Measurements from ENCODE around the gene AVEN.

AVEN gene

DNA sequence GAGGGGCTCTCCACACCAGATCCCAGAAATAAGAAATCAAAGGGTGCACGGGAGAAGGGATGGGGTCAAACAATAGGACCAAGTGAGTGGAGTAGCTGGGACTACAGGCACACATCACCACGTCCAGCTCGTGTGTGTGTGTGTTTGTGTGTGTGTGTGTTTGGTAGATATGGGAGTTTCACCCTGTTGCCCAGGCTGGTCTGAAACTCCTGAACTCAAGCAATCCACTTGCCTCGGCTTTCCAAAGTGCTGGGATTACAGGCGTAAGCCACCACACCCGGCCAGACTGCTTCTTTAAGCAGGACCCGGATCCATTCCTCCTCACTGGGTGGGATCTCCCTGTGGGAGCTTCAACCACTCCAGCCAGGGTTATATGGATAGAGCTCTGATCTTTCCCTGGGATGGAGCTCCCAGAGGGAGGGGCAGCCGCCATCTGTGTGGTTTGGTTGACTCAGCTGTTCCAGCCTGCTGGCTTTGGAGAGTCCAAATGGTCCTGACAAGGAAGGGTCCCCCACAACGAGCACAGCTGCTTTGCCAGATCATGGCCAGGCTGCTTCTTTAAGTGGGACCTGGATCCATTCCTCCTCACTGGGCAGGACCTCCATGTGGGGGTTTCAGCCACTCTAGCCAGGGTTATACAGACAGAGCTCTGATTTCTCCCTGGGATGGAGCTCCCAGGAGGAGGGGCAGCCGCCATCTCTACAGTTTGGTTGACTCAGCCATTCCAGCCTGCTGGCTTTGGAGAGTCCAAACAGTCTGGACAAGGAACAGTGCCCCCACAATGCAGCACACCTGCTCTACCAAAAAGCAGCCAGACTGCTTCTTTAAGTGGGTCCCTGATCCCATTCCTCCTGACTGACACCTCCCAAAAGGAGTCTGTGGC, 9.1 kb upstream of the AVEN start:
- no peak overlapping the region for H3K27ac Mint-ChIP-seq
- peaks cover 5% of the 10 kb centered on the region for H3K4me1 Mint-ChIP-seq
- H3K9me3 Mint-ChIP-seq: peaks cover 35% of the 10 kb centered on the region
- H3K36me3 Mint-ChIP-seq (ENCODE audit: low read depth): peaks cover 16% of the 10 kb centered on the region
- TF ChIP-seq, protein P1, sequence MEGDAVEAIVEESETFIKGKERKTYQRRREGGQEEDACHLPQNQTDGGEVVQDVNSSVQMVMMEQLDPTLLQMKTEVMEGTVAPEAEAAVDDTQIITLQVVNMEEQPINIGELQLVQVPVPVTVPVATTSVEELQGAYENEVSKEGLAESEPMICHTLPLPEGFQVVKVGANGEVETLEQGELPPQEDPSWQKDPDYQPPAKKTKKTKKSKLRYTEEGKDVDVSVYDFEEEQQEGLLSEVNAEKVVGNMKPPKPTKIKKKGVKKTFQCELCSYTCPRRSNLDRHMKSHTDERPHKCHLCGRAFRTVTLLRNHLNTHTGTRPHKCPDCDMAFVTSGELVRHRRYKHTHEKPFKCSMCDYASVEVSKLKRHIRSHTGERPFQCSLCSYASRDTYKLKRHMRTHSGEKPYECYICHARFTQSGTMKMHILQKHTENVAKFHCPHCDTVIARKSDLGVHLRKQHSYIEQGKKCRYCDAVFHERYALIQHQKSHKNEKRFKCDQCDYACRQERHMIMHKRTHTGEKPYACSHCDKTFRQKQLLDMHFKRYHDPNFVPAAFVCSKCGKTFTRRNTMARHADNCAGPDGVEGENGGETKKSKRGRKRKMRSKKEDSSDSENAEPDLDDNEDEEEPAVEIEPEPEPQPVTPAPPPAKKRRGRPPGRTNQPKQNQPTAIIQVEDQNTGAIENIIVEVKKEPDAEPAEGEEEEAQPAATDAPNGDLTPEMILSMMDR (IDR thresholded peaks at IDR 0.05; ENCODE audit: unreplicated experiment in 3 of 3): no peak
- peaks cover 7% of the 10 kb centered on the region for H3K27me3 Mint-ChIP-seq (ENCODE audit: low read depth)
- no peak overlapping the region for H3K4me3 Mint-ChIP-seq

DNA sequence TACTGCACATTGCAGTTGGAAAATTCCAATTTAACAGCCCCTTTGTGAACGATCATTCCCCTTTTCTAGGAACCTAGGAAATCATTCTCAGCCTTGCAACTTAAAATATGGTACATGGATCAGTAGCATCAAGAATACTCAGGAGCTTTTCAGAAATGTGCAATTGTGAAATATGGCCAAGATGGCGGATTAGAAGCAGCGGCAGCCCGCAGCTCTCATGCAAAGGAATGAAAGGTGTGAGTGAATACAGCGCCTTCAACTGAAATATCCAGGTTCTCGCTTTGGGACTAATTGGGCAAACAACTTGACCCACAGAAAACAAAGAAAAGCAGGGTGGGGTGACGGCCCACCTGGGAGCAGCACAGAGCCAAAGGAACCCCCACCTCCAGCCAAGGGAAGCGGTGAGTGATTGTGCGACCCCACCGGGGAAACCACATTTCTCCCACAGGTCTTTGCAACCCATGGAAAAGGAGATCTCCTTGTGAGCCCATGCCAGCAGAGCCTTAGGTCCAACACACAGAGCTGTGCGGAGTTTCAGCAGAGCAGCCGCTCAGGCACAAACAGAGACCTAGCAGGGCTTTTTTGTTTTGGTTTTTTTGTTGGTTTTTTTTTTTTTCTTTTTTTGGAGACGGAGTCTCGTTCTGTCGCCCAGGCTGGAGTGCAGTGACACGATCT, 7.6 kb upstream of the AVEN start:
- Mint-ChIP-seq H3K4me1 (peaks cover 5% of the 10 kb centered on the region), H3K4me3 (no peak overlapping the region), H3K27ac (no peak overlapping the region), H3K27me3 (ENCODE audit: low read depth) (peaks cover 7% of the 10 kb centered on the region), H3K36me3 (ENCODE audit: low read depth) (peaks cover 16% of the 10 kb centered on the region), H3K9me3 (peaks cover 26% of the 10 kb centered on the region)
- TF ChIP-seq, protein P1 (IDR thresholded peaks at IDR 0.05; ENCODE audit: unreplicated experiment in 3 of 3): no peak

DNA sequence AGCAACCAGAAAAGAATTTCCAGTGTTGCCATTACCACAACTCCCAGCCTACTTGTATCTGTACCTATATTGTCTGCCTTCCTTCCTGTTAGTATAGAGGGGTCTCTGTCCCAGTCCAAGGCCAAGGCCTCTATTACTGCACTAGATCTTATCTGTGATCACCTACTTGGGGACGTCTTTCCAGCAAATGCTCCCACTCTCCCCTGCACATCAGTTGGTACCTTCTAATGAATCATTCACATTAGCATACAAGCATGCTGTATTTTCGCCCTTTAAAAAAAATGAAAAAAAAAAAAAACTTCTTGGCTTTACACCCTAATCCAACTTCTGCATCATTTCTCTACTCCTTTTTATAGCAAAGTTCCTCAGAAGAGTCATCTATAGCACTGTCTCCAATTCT, 4.8 kb upstream of the AVEN start:
- Mint-ChIP-seq H3K4me3 (peak overlapping the region in 1 of 3 experiments; percentile 7), H3K36me3 (ENCODE audit: low read depth) (no peaks in the 10 kb centered on the region), H3K27ac (no peak overlapping the region), H3K27me3 (ENCODE audit: low read depth) (peaks cover 7% of the 10 kb centered on the region), H3K4me1 (peaks cover 16% of the 10 kb centered on the region), H3K9me3 (peaks cover 2% of the 10 kb centered on the region)
- TF ChIP-seq, protein P1 (IDR thresholded peaks at IDR 0.05; ENCODE audit: unreplicated experiment in 3 of 3): no peak

DNA sequence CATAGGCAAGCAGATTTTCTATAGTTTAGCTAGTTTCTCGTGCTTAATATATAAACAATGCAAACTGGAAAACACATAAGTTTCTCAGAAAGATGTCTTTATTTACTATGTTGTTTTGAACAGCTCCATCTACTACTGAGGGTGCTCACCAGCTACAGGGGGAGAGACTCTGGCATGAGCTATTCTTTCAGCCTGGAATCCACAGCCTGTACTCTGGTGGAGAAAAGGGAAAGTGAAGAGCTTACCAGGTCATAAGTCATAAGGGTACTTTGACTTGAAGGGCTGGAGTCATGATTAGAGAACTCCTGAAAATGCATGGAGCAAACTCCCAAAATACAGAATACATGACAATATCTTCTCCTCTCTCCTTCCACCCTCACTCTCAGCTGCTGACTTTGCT, 4.4 kb upstream of the AVEN start:
- Mint-ChIP-seq H3K4me1 (peaks cover 16% of the 10 kb centered on the region), H3K27me3 (ENCODE audit: low read depth) (peaks cover 7% of the 10 kb centered on the region), H3K9me3 (no peaks in the 10 kb centered on the region), H3K4me3 (peak overlapping the region in 1 of 3 experiments; percentile 7), H3K27ac (peak overlapping the region in 1 of 3 experiments; percentile 37), H3K36me3 (ENCODE audit: low read depth) (no peaks in the 10 kb centered on the region)
- TF ChIP-seq, protein P1 (IDR thresholded peaks at IDR 0.05; ENCODE audit: unreplicated experiment in 3 of 3): no peak

DNA sequence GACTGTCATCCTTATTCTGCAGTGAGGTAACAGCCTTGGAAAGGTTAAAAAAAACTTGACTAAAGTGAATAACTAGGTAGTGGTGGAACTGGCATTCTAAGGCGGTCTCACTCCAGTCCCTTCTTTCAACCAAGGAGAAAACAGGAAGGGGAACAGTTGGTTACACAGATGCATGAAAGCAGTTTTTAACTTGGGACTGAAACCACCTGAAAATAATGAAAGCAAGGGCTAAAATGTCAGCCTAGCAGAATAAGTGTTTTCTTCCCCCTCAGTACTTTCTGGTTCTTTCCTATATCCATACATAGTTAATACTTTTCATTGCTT, 748 bp upstream of the AVEN start:
- H3K36me3 Mint-ChIP-seq (ENCODE audit: low read depth): no peaks in the 10 kb centered on the region
- H3K4me3 Mint-ChIP-seq: peak overlapping the region; percentile 77 to 92 (median 80)
- peak overlapping the region; percentile 76 to 89 (median 88) for H3K27ac Mint-ChIP-seq
- H3K9me3 Mint-ChIP-seq: no peaks in the 10 kb centered on the region
- H3K27me3 Mint-ChIP-seq (ENCODE audit: low read depth): no peaks in the 10 kb centered on the region
- TF ChIP-seq, protein P1 (IDR thresholded peaks at IDR 0.05; ENCODE audit: unreplicated experiment in 3 of 3): no peak
- H3K4me1 Mint-ChIP-seq: peaks cover 26% of the 10 kb centered on the region

Measured in nephron (organoid).